CD4-positive, alpha-beta T cell treated with Interferon alpha-2 for 1 hour (primary cell): ENCODE measurements around the gene AGPAT3.

ENCODE experiments used
- DNase-seq, 2 donors: peaks; one replicate each; pipeline ENCODE4 v3.0.0-alpha.2; 2020 to 2022

Gene AGPAT3

DNA sequence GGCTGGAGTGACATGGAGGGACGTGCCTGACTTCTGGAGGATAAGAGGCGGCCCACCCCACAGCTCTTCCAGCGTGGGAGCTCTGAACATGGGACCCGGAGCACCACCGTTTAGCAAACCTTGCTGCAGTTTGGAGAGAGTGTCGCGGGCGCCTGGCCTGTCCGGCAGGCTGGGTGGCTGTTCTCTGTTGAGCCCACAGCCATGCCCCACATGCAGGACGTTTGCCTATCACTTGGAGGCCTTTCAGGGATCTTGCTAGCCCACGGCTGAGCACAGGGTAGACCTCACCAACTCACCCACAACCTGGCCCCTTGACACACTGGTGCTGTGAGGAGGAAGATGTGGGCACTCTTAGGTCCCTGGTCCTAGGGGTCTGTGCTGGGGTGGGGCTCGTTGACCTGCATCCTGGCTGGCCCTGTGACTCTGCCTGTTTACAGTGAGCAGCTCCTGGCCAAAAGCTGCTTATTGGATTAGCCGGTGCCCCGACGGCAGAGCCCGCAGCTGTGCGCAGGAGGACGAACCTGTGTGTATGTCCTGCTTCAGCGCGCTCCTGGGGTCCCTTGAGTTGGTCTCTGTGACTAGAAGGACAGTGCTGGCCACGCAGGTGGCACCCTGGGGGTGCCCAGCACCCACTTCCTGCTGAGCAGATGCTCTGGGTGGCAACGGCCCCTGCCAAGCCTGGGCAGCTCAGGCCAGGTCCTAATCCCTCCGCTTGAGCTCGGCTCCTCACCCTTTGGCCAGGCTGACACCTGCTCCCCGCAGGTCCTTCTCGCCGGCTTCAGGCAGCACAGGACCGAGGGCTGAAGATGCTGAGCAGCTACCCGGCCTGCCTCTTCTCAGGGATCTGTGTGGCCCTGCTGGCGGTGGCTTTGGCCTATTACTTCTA, 74.7 kb downstream of the AGPAT3 start:
- no peak for DNase-seq

GRCh38 chr21:43940329-43941050, 75.5 kb downstream of the AGPAT3 start:
- no peak for DNase-seq

DNA sequence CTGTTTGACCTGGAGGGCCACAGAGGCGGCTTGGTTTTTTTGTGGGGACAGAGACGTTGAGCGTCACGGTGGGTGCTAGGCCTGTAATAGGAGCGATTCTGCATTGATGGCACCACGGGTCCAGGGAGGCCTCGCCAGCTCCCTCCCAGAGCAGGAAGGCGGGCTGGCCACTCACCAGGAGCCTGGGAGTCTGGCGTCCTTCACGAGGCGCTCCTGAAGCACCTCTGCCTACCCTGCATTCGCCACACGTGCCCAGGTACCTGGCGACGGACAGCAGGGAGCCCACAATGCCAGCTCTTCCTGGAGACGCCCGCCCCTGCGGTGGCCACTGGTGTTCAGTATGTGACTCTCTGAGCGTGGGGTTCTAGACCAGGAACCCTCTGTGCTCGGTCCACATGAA, 77.2 kb downstream of the AGPAT3 start:
- no peak for DNase-seq

GRCh38 chr21:43942621-43943020, 77.6 kb downstream of the AGPAT3 start:
- DNase-seq, result no peak

DNA sequence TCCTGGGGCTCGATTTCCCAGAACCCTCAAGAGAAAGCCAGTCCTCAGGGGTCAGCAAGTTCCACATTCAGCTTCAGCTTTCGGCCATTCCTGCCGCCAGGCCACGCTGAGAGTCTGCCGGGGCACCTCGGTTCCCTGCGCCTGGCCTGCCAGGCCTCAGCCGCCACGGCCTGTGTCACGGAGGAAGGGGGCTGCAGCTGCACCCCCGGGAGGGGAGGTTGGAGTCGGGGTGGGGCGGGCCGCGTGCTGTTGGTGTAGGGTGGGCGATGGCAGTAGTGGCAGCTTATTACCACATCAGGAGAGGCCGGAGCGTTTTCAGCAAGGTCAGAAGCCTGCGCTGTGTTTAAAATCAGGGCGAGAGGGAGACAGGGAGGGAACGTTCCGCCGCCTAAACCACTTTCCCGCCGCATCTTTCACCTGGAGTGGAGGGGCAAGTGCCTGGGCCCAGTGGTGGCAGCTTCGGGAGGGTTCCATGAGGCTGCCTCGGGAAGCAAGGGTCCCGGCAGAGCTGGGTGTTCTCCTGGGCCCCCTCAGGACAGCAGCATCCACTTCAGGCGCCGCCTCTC, 78.6 kb downstream of the AGPAT3 start:
- no peak for DNase-seq

- no peak for DNase-seq
These were observed 79.1 kb downstream of the AGPAT3 start for GRCh38 chr21:43944078-43944633.

DNA sequence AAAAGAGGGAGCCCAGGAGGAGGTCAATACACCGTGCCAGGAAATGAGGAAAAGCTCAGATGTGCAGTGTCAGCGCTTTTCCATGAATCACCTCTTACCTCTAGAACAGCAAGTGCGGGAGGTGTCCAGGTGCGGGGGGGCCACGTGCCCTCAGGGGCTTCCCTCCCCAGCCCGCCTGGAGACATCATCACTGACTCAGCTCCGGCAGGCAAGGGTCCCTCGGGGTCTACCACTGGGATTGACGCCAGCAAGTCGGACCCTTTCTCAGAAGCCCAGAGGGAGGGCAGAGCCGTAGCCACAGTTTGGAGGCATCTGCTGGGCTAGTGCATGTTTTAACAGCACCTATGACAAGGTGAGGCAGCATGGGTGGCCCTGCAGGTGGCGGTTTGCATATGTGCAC, 79.7 kb downstream of the AGPAT3 start:
- no peak for DNase-seq

DNA sequence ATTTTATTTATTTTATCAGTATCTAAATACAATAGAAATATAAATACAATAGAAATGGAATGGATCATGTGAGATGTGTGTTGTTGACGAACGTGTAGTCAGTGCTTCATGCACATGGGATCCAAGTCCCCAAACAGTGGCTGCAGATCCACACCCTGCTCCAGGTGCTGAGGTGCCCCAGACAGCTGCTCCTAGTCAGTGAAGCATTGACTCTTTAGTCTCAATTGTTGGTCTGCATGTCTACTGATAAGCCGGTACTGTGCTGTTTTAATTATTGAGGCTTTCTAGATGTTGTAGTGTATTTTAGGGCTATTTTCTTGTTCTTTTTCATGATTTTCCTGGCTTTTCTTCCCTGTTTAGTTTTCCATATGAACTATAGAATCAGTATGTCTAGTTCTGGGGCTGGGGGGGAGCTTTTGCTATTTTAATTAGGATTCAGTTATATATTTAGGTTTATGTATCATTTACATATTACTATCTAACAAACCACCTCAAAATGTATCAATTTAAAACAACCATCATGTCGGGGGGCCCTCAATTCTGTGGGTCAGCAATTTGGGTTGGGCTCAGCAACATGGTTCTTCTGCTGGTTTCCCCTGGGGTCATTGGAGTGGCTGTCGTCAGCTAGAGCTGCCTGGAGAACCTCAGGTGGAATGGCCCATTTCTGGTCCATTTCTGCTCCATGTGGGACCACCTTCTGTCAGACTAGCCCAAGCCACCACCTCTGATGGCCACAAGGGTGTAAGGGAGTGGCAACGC, 83.9 kb downstream of the AGPAT3 start:
- DNase-seq, result no peak

GRCh38 chr21:43949499-43950208, 84.6 kb downstream of the AGPAT3 start:
- peak in 1 of 2 donors; percentile 6 for DNase-seq

GRCh38 chr21:43950481-43950880, 85.5 kb downstream of the AGPAT3 start:
- no peak for DNase-seq

DNA sequence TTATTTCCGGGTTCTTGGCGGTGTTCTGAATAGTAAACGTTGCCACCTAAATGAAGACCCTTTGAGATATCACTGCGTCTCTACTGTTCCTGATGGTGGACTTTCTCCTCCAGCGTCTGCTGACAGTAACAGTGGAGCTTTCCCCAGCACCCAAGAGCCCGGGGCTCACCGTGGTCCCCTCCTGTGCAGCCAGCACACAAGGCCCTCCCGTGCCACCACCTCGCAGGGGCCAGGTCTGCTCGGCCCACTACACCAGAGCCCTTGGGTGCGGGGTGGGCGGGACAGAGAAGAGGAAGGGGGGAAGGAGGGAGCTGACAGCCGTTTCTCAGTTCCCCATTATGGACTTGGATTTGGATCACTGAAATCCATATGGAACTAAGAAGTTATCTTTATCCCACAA, 85.9 kb downstream of the AGPAT3 start:
- no peak for DNase-seq

GRCh38 chr21:43951911-43952703, 87.1 kb downstream of the AGPAT3 start:
- DNase-seq, result no peak

DNA sequence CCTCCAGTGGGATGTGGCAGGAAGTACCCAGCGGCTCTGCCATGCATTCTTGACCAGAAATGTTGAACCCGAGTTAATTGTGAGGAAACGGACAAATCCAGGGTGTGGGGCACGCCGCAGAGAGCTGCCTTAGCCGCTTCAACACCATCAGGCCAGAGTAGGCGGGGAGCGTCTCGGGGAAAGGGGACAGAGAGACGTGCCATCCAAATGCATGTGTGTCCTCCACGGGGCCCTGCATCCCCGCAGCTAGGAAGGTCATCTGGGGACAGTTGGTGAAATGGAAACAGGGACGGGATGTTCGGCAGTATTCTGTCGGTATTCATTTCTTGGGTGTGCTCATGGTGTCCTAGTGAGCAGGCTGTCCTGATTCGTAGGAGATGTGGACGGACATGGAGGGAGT, 88.0 kb downstream of the AGPAT3 start:
- DNase-seq, result no peak

DNA sequence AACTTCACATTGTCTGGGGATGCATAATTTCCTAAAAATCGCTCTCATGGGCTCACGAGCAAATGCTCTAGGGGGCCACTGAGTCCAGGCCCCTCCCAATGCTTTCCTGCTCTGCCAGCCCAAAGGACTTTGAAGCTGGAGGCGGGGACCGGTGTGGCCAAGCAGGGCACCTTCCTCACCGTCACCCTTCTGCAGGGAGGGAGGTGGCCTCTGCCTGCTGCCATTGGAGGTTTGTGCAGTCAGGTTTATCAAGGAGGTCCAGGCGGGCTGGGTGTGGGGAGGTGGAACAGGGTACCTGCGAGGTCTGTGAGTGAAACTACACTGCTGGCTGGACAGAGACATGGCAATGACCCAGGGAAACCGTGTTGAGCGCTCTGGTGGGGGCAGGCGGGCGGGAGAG, 89.0 kb downstream of the AGPAT3 start:
- no peak for DNase-seq

DNA sequence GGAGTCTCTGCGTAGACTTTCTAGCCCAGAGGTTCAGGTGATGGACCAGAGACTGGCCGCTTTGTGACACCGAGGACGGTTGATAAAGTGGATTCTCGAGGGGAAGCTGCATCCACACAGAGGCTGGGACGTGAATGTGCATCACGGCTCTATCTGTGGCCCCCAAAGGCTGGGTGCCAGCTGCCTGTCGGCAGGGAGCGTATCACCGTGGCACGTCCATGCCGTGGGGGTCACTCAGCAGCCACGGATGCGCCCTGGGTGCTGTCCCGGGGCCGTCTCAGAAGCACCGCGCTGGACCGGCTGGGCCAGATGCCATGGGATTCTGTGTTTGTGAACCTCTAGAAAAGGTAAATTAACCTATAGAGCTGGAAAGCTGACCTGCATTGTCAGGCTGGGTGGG, 89.9 kb downstream of the AGPAT3 start:
- DNase-seq, result no peak

- DNase-seq, result no peak
These were observed 91.1 kb downstream of the AGPAT3 start for GRCh38 chr21:43956019-43956669.

DNA sequence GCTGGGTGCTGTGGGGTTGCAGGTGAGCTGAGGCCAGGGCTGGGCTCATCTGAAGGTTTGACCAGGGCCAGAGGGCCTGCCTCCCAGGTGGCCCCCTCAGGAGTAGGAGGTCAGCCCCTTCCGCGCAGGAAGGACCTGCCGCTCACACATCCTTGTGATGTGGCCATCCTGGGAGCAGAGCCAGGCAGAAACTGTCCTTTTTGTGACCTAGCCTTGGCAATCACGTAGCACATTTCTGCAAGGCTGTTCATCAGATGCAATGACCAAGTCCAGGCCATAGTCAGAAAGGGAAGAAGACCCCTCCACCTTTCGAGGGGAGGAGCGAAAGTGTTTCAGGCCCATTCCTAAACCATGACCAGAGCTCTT, 91.6 kb downstream of the AGPAT3 start:
- DNase-seq, result no peak

DNA sequence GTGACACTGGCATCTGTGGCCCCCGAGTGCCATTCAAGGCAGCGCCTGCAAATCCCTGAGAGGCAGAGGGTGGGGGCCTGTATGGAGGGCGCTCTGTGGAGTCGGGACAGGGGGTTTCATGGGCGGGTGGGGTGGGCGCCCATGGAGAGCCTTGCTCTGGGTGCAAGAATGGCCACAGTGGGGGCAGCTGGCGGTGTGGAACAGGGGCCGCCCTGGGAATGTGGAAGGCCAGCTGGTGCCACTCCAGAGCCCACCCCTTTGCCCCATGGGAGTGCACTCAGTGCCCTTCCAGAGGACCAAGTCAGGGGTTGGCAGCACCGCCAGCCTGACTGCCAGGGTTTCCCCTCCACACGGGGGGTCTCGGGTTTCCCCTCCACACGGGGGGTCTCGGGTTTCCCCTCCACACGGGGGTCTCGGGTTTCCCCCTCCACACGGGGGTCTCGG, 92.1 kb downstream of the AGPAT3 start:
- DNase-seq, result no peak

DNA sequence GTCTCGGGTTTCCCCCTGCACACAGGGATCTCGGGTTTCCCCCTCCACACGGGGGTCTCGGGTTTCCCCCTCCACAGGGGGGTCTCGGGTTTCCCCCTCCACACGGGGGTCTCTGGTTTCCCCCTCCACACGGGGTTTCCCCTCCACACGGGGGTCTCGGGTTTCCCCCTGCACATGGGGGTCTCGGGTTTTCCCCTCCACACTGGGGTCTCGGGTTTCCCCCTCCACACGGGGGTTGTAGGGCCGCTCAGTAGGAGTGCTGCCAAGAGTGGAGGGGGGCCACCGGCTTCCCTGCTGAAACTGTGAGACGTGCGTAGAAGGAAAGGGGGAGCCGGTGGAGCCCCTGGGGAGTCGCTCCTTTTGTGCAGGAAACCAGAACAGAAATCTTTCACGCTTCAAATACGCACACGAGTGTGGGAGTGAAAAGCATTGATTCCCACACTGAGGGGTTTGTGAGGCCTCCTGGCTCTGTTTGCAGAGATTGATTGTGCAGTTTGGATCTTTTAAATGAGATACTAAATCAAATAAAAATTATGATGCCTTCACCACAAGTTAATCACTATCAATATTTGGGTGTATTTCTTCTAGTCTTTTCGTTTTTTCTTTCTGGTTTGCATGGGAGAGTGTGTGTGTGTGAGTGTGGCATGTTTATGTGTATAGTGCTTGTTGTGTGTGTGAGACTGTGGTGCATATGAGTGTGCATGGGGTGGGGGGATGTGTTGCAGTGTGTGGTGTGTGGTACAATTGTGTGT, 92.8 kb downstream of the AGPAT3 start:
- no peak for DNase-seq
